Heart left ventricle (tissue), 13 donors: Measurements from ENCODE around the gene ENAH.

Experiments
- POLR2A ChIP-seq, 2 donors: fragments of 450-650 bp; IDR thresholded peaks; one replicate each; pipeline ENCODE4 v1.6.1; 2017; ENCODE audit warnings: antibody characterized with exemption in 2 of 2, mild to moderate bottlenecking in 2 of 2, moderate library complexity in 2 of 2
- TF ChIP-seq, protein P1 (sequence below), 12 donors: fragments of 200-600 bp; sonication (generic) in 4 of 12; IDR thresholded peaks; one replicate each; pipeline versions ENCODE4 v1.5.0 to v1.8.0; 2018 to 2022; ENCODE audit warnings: antibody characterized with exemption in 12 of 12, mild to moderate bottlenecking in 5 of 12
- donor health status: ischemic (EF 13 %, LVEDD 7.1; RV severe dilation, severe dysfunction).
- donor health status: DM: no; HTN: yes; CAD: no.
- donor health status: DM: no; HTN: no; CAD: no.
- donor health status: ischemic (EF 25% LVEDD 6.9; RV normal size, moderate dysfunction).
- donor health status: ischemic (EF 25% LVEDD 5.7; RV mildly dilated, moderate dysfunction).
- donor health status: ischemic (EF 35%, LVEDD 5.7; RV mildly dilated, moderate dysfunction).
- donor health status: nonischemic (EF 11% LVEDD 7.7; RV severe dilation, severe dysfunction).
- donor health status: DM: yes; HTN: yes; CAD: no.
- donor health status: PGD.
- donor health status: ischemic (EF 29% LVEDD 5.4; RV normal size, mild dysfunction).
- donor health status: nonischemic (EF 23%, LVEDD 6.1; RV moderate dilation, normal function).

DNA sequence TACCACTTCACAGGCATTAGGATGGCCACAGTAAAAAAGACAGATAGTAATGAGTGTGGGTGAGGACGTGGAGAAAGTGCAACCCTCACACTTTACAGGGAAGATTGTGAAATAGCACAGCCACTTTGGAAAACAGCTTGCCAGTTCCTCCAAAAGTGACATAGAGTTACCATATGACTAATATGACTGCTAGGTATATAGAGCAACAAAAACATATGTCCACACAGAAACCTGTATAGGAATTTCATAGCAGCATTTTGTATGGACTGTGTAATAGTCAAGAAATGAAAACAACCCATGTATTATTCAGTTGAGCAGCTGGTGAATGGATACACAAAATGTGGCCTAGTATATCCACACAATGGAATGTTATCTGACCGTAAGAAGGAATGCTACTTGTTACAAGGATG is 194.7 kb downstream of the ENAH start:
- TF ChIP-seq, protein P1, sequence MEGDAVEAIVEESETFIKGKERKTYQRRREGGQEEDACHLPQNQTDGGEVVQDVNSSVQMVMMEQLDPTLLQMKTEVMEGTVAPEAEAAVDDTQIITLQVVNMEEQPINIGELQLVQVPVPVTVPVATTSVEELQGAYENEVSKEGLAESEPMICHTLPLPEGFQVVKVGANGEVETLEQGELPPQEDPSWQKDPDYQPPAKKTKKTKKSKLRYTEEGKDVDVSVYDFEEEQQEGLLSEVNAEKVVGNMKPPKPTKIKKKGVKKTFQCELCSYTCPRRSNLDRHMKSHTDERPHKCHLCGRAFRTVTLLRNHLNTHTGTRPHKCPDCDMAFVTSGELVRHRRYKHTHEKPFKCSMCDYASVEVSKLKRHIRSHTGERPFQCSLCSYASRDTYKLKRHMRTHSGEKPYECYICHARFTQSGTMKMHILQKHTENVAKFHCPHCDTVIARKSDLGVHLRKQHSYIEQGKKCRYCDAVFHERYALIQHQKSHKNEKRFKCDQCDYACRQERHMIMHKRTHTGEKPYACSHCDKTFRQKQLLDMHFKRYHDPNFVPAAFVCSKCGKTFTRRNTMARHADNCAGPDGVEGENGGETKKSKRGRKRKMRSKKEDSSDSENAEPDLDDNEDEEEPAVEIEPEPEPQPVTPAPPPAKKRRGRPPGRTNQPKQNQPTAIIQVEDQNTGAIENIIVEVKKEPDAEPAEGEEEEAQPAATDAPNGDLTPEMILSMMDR (IDR thresholded peaks at IDR 0.05) = no peak
- TF ChIP-seq POLR2A (IDR thresholded peaks at IDR 0.05) = no peak
